Measurements from ENCODE around the gene IGBP1. TPM values are rescaled to one million over a fixed set of nuclear protein-coding genes. Genes with fewer than 3 reads are reported as not detected.

IGBP1 gene
- total RNA-seq: 10 to 100 TPM in 5 of 6 experiments, 1 to 10 TPM in 1; 10.0 to 15.4 (median 11.4) TPM
- long read RNA-seq, transcript IGBP1-201 (6 exons, 1,862 nt): major isoform, 10 of 13 reads
- long read RNA-seq, partial matches to known transcripts: 1 of 13 reads
- long read RNA-seq, other reads (novel, unspliced or antisense): 2 of 13 reads

DNA sequence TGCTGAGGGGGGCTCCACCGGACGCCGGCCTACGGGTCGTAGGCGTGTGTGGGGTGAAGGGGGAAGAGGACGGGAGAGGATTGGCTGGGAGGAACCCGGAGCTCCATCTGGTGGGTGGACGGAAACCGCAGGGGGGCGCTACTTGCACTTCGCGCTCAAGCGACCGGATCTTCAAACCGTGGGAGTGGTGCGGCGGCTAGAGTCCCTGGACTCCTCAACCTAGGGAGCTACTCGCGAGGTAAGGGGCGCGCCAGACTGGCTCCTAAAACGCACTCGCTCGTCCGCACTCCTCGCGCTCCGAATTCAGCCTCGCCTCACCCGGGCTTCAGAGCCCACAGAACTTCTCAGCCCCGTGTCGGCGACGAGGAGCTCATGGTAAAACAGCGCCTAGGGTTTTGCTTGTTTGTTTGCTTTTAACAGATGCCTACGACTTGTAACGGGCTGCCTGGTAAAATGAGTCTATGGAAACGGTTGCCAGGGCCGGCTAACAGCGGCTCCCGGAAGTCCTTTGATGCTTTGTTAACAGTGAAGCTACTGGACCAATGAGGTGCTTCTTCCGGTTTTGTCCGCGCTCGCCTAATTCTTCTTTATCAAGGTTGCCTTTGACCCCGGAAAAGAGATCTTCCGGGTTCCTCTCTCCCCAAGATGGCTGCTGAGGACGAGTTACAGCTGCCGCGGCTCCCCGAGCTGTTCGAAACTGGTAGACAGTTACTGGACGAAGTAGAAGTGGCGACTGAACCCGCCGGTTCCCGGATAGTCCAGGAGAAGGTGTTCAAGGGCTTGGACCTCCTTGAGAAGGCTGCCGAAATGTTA, at the start of gene IGBP1:
Gene IGBP1, plus strand, starts transcription at position 145 of the 813 bp plus-strand sequence. Its CDS starts 501 bp downstream, at position 646.
- intact Hi-C loops (cut with DNase I): no loop called here
- H3K27ac ChIP-seq: peak within 1 kb of the TSS in 1 of 3 donors; percentile 44

DNA sequence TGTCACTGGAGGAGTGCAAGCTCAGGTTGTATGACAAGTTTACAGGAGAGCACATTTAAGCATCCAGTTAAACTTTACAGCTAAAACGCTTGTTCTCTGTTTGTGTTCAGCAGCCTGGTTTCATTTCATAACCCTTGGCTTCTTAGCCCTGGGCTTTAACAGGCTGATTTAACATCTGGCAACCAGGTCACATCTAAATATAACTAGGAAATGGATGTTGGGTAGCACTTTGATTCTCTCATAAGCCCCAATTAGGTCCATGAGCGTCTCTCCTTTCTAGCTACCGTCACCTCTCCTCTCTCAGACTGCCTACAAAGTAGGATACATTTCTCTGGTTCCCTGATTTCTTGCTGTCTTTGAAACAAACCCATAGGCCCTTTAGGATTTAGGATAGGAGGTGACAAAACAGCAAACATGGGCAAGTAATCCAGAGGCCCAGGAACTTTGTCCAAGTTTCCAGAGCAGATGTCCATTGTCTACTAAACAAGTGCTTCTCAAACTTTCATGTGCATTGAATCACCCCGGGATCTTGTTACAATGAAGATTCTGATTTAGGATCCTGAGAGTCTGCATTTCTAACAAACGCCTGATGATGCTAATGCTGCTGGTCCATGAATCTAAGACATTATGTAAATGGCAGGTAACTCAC, 48.5 kb upstream of the IGBP1 start:
- no peak for ATAC-seq
- TF ChIP-seq, protein P1, sequence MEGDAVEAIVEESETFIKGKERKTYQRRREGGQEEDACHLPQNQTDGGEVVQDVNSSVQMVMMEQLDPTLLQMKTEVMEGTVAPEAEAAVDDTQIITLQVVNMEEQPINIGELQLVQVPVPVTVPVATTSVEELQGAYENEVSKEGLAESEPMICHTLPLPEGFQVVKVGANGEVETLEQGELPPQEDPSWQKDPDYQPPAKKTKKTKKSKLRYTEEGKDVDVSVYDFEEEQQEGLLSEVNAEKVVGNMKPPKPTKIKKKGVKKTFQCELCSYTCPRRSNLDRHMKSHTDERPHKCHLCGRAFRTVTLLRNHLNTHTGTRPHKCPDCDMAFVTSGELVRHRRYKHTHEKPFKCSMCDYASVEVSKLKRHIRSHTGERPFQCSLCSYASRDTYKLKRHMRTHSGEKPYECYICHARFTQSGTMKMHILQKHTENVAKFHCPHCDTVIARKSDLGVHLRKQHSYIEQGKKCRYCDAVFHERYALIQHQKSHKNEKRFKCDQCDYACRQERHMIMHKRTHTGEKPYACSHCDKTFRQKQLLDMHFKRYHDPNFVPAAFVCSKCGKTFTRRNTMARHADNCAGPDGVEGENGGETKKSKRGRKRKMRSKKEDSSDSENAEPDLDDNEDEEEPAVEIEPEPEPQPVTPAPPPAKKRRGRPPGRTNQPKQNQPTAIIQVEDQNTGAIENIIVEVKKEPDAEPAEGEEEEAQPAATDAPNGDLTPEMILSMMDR (IDR thresholded peaks at IDR 0.05): no peak
- no peak for TF ChIP-seq POLR2A (IDR thresholded peaks at IDR 0.05)
- no peaks in the 10 kb centered on the region for H3K36me3 ChIP-seq
- no peak overlapping the region for H3K27ac ChIP-seq
- DNase-seq: no peak
- no peaks in the 10 kb centered on the region for H3K9me3 ChIP-seq
- no peaks in the 10 kb centered on the region for H3K27me3 ChIP-seq
- H3K4me1 ChIP-seq: no peaks in the 10 kb centered on the region
- H3K4me3 ChIP-seq: no peak overlapping the region
- intact Hi-C loops (cut with DNase I): no loop called here
- WGBS (ENCODE audit: insufficient coverage, low coverage, low lambda C conversion rate, missing lambda C conversion rate): 65% methylated on average over 3 of the region's 5 CpGs

More for the DNA sequence above, at the start of gene IGBP1:
- H3K4me1 ChIP-seq: peaks cover 0 to 6% (median 0%) of the 10 kb centered on the region in 4 donors
- 26% methylated on average over 9 of the region's 59 CpGs for WGBS (ENCODE audit: insufficient coverage, low coverage, low lambda C conversion rate, missing lambda C conversion rate)
- TF ChIP-seq, protein P1 (IDR thresholded peaks at IDR 0.05): peak; percentile 43 to 50 (median 44)
- peak; percentile 47 for TF ChIP-seq POLR2A (IDR thresholded peaks at IDR 0.05)
- DNase-seq (peak; percentile 67 to 80 (median 79)), ATAC-seq (peak; percentile 95 to 98 (median 96))
- no peaks in the 10 kb centered on the region for H3K36me3 ChIP-seq
- H3K9me3 ChIP-seq: no peaks in the 10 kb centered on the region
- peak within 1 kb of the TSS; percentile 46 to 70 (median 67) for H3K4me3 ChIP-seq
- no peaks in the 10 kb centered on the region for H3K27me3 ChIP-seq

DNA sequence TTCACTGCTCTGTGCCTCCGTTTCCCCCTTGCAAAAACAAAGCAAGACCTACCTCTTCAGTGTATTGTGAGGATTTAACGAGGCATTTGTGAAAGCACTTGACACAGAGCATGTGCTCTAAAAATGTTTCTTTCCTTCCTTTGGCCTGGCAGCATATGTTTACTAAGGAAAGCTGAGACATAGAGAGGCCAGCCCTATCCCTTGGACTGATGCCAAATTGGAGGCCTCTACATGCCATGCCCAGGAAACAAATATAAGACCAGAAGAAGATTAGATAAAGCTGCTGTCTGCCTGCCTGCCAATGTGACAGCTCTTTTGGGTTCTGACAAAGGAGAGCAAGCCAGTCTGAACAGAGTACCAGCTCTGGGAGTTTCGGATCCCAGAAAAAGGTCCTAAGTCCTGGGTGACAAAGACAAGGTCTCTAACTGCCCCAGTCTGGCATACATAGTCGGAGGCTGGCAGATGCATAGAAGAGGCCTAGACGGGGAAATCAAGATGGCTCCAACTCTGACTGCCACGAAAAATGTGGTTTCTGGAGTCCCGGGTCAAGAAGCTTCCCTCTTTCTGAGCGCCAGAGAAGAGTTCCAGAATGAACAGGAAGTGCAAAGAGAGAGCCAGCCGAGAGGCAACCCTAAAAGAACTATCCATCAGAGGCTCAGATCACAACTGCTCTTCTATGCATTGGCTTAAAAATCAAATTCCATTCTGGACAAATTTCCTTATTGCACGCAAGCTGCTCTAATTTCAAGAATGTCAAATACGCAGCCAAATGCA, 45.2 kb upstream of the IGBP1 start:
- 67% methylated on average over 10 of the region's 11 CpGs for WGBS (ENCODE audit: insufficient coverage, low coverage, low lambda C conversion rate, missing lambda C conversion rate)
- Histone ChIP-seq H3K27ac (no peak overlapping the region), H3K36me3 (no peaks in the 10 kb centered on the region), H3K4me1 (no peaks in the 10 kb centered on the region), H3K27me3 (no peaks in the 10 kb centered on the region), H3K9me3 (no peaks in the 10 kb centered on the region), H3K4me3 (no peak overlapping the region)
- intact Hi-C loops (cut with DNase I): no loop called here
- no peak for TF ChIP-seq POLR2A (IDR thresholded peaks at IDR 0.05)
- TF ChIP-seq, protein P1 (IDR thresholded peaks at IDR 0.05): no peak
- DNase-seq (no peak), ATAC-seq (no peak)

DNA sequence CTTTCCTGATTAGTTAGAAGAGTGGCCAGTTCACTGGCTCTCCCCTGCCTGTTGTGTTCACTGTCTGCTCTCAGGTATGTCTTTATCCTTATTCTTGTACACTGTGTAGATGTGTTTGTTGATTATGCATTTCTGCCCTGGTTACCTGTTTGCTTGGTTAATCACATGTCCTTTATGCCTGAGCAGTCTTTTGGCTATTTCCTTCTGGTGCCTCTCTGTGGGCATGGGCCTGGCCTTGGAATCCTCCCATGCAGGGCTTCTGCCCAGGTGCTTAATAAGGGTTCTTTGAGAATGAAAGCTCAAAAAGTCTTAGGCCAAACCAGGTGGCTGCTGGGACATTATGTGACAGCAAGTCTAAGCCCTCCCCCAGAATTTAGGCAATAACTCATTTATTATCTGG, 44.5 kb upstream of the IGBP1 start:
- Histone ChIP-seq H3K27ac (no peak overlapping the region), H3K36me3 (no peaks in the 10 kb centered on the region), H3K4me3 (no peak overlapping the region), H3K4me1 (no peaks in the 10 kb centered on the region), H3K9me3 (no peaks in the 10 kb centered on the region), H3K27me3 (no peaks in the 10 kb centered on the region)
- ATAC-seq (no peak), DNase-seq (no peak)
- intact Hi-C loops (cut with DNase I): no loop called here
- TF ChIP-seq, protein P1 (IDR thresholded peaks at IDR 0.05): no peak
- no peak for TF ChIP-seq POLR2A (IDR thresholded peaks at IDR 0.05)

Measured in right lobe of liver (tissue), 6 donors.